ENCODE data around the gene TBX22.
"Not testable (repeated sequence)": the region's sequence is repeated elsewhere in the genome, so short reads cannot be mapped to it uniquely, and the experiment has no call there.

The TBX22 gene, protein sequence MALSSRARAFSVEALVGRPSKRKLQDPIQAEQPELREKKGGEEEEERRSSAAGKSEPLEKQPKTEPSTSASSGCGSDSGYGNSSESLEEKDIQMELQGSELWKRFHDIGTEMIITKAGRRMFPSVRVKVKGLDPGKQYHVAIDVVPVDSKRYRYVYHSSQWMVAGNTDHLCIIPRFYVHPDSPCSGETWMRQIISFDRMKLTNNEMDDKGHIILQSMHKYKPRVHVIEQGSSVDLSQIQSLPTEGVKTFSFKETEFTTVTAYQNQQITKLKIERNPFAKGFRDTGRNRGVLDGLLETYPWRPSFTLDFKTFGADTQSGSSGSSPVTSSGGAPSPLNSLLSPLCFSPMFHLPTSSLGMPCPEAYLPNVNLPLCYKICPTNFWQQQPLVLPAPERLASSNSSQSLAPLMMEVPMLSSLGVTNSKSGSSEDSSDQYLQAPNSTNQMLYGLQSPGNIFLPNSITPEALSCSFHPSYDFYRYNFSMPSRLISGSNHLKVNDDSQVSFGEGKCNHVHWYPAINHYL

DNA sequence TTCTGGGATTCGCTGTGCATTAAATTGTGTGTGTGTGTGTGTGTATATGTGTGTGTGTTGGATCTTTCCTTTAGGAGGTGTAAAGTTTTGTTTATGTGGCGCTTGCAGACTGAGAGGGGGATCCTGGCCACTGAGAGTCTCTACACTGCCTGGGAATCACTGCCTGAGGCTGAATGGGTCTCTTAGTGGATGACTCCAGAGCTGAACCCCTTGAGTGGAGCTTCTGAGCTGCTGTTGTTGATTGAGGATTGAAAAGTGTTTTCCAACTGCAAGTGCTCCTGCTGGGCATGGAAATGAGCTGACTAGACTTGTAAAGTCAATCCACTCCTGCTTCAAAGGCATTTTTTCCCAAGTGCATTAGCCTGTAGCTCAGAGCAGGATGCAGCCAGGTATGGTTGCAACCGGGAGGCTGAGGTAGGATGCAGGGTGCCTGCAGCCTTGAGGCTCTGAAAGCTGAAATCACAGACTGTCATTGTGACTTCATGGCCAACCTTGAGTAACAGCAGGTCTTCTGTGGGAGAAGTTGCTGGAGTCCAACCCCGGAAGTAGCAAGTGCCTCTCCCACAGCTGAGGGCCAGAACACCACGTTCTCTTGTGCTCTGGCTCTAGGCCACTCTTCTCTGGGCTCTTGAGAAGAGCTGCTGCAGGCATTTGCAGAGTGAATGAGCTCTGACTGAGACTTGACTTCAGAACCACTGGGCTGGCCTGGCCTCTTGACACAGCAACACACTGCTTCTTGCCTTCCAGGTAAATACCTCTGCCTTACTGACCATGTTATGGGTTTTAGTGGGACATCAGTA is at the start of gene TBX22:
Gene TBX22, plus strand, starts transcription at position 613 of the 800 bp plus-strand sequence. CDS start 7,517 bp downstream, outside the sequence.
- no peak for DNase-seq

DNA sequence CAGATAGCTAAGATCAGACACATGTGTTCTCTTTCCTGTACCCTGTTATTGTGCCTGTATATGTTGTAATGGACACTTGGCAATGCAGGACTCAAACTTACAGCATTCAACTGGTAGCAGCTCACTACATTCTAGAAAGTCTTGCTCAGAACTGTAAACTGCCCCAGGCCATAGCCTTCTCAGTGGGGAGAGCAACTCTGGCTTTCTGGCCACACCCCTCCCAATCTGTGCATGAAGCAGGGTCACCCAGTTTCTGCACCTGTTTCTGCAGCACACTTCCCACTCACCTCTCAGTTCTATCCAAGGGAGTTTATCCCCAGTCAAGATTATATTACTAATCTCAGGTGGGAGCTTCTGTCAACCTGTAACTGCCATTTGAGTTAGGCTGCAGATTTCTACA is 38.9 kb upstream of the TBX22 start:
- DNase-seq: no peak

DNA sequence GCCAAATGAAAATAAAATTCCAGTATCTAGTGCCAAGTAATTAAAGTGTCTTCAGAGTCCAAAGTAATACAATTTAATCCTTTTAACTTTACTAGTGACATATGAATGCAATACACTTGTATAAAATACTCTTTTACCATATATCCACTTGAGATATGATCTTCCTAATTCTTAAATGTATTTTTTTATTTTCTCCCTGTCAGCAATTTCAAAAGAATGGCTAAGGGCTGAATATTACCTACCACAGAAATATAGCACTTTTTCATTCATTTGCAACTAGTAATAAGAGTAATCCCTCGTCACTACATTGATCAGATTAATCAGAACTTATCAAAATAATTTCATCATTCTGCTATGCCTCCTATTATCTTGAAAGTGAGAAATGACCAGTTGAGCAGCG is 10.1 kb upstream of the TBX22 start:
- DNase-seq: no peak

DNA sequence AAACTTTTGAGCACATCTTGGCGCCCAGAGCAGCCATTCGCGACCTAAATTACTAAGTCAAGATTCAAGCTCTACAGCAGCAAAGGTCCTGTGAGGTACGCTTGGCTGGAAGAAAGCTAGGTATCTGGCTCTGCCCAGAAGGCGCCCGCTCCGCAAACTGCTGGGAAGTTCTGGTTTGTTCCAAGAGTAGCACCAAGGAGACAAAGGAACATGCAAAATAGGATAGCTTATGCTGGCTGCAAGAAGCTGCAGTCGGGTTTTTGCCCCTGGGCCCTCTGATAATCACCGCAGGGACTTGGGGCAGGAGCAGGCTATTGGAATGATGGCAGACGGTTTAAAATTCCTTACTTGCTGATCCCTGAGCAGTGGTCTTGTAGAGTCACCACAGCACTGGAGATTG is 3.0 kb upstream of the TBX22 start:
- no peak for DNase-seq

DNA sequence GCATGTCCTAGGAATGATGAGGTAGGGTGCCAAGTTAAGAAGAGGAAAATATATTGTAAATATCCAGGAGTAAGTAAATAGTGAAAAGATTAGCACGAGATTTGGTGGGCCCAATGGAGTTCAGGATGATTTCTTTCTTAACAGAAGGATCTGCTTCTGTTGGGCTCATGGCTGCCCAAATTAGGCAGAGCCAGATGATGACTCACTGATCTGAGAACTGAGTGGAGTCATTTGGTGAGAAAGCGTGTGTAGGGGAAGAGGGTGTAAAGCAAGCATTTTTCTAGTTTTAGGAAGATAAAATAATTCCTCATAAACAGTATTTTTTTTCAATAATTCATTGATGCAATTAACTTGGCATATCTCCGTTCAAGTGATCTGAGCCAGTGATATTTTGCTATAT is 1.6 kb downstream of the TBX22 start:
- no peak for DNase-seq

DNA sequence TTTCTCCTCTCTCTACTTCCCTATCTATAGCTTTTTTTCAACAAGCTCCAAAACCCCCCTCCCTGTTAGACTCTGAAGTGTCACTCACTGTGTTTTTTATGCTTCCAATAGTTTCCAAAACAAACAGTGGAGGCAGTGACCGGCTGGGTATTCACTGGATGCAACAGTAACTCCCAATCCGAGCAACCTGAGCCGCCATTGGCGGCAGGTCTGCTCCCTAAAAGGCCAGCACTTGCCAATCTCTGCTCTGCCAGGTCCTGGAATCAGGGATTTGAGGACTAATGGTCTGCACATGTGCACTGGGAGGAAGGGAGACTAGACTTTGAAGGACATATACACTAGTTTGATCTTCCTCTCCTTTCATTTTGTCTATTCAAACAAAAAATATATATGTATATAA is 7.1 kb downstream of the TBX22 start:
- no peak for DNase-seq

DNA sequence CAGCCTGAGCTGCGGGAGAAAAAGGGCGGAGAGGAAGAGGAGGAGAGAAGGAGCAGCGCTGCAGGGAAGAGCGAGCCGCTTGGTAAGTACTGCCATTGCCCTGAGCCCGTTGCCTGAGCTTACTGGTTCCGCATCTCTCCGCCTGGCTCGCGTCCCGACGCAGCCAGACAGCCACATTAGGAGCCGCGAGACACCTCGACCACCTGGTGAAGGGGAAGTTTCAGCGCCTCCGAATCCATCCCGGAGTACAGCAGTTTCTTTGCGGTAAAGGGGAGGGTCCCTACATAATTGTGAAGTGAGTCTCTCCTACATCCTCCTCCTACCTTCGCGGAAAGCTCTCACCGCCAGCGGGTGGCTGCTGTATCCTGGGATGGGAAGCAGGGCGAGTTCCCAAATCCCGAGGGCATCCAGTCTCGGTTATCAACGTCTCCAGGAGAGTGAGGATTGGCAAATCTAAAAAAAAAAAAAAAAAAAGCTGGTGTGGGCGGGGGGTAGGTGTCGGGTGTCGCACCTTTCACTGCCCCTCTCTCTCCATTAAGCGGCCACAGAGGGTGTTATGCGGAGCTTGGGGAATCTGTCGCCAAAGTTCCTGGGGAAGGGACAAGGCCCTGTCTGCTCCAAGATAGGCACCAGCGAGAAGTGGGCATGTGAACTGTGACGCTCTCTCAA is 7.9 kb downstream of the TBX22 start:
- DNase-seq: no peak

DNA sequence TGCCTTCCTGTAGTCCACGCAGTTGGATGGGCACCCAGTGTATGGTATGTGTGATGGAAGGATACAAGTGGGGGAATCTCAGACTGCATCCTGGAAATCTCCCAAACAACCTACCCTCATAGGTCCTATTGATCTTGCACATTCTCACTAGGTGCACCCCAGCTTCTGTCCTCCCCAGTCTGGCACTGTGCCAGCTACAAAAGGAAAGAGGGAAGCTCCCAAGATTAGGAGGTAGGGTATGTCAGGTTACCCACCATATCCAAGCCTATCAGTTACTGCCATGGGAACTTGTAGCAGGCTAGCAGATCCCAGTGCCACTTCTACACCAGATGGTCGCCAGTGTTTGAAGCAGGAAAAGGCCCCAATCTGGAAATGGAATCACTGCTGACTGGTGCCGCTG is 11.6 kb downstream of the TBX22 start:
- DNase-seq: no peak

DNA sequence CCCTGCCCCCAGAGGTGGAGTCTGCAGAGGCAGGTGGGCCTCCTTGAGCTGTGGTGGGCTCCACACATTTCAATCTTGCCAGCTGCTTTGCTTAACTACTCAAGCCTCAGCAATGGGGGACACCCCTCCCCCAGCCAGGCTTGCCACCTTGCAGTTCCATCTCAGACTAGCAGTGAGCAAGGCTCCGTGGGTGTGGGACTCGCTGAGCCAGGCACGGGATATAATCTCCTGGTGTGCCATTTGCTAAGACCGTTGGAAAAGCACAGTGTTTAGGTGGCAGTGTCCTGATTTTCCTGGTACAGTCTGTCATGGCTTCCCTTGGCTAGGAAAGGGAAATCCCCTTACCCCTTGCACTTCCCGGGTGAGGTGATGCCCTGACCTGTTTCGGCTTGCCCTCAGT is 51.6 kb downstream of the TBX22 start:
- DNase-seq: not testable (repeated sequence)

DNA sequence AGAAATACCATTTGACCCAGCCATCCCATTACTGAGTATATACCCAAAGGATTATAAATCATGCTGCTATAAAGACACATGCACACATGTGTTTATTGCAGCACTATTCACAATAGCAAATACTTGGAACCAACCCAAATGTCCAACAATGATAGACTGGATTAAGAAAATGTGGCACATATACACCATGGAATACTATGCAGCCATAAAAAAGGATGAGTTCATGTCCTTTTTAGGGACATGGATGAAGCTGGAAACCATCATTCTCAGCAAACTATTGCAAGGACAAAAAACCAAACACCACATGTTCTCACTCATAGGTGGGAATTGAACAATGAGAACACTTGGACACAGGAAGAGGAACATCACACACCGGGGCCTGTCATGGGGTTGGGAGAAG is 61.1 kb downstream of the TBX22 start:
- DNase-seq: not testable (repeated sequence)

All from amniotic stem cell (primary cell).